Activated naive CD8-positive, alpha-beta T cell (primary cell): Measurements from ENCODE around the gene PCDH9.

ENCODE experiments used
- H3K27ac Mint-ChIP-seq: one replicate; pipeline ENCODE4 v1.8.0; 2021; ENCODE audit warnings: mixed read lengths
- H3K27me3 Mint-ChIP-seq: one replicate; pipeline ENCODE4 v1.8.0; 2021; ENCODE audit warnings: mixed read lengths
- H3K36me3 Mint-ChIP-seq: one replicate; pipeline ENCODE4 v1.8.0; 2021; ENCODE audit warnings: mixed read lengths
- H3K4me1 Mint-ChIP-seq: one replicate; pipeline ENCODE4 v1.8.0; 2021; ENCODE audit warnings: low read depth, mixed read lengths
- H3K4me3 Mint-ChIP-seq: one replicate; pipeline ENCODE4 v1.8.0; 2021; ENCODE audit warnings: mild to moderate bottlenecking, mixed read lengths
- H3K9me3 Mint-ChIP-seq: one replicate; pipeline ENCODE4 v1.8.0; 2021; ENCODE audit warnings: low read depth, mixed read lengths

PCDH9 gene

DNA sequence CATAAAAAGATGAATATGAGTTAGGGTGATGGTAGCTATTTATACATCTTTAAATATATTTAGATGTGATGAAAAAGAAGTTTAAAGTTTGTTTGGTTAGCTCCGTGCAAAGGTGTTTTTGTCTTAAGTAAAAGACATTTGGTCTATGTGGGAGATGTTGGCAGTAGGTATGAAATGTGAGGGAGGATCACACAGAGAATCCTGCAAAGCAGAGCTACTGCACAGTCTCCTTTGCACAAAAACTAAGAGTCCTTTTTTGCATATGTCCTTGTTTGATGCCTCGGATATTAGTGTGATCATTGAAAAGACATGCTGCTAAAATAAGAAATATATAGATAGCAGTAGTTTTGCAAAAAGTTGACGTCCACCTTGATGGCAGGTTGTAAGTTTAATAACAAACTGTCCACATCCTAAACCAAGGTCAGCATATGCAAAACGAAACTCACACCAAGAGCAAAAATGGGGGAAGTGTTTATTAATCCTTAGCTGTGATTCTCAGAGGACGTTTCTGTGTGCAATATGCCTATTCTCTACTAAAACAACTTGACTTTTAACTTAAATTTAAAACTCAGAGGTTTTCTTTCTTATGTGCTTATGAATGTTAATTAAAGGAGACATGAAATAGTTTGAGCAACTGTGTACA lies 870.1 kb downstream of the PCDH9 start:
- no peaks in the 10 kb centered on the region for H3K4me1 Mint-ChIP-seq
- H3K4me3 Mint-ChIP-seq = no peak overlapping the region
- H3K27ac Mint-ChIP-seq = no peak overlapping the region
- H3K27me3 Mint-ChIP-seq = no peaks in the 10 kb centered on the region
- no peaks in the 10 kb centered on the region for H3K36me3 Mint-ChIP-seq
- H3K9me3 Mint-ChIP-seq = no peaks in the 10 kb centered on the region

DNA sequence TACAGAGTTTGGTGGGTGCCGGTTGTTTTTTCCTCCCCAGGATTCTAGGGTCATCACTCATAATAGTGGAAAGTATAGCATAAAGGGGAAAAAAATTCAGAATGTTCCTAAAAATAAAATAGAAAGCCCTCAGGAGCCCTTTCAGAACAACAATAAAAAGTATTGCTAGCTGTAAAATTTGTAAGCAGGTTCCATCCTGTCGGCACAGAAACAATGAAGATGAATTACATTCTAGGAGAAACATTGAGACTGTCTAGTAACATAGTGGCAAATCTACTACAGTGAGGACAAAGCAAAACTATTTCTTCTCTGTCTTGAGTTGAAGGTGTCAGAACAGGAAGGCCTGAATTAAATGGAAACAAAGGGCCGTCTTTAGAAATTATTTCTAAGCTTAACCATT lies 870.7 kb downstream of the PCDH9 start:
- no peaks in the 10 kb centered on the region for H3K4me1 Mint-ChIP-seq
- H3K27ac Mint-ChIP-seq = no peak overlapping the region
- H3K4me3 Mint-ChIP-seq = no peak overlapping the region
- H3K27me3 Mint-ChIP-seq = no peaks in the 10 kb centered on the region
- H3K36me3 Mint-ChIP-seq = no peaks in the 10 kb centered on the region
- no peaks in the 10 kb centered on the region for H3K9me3 Mint-ChIP-seq

DNA sequence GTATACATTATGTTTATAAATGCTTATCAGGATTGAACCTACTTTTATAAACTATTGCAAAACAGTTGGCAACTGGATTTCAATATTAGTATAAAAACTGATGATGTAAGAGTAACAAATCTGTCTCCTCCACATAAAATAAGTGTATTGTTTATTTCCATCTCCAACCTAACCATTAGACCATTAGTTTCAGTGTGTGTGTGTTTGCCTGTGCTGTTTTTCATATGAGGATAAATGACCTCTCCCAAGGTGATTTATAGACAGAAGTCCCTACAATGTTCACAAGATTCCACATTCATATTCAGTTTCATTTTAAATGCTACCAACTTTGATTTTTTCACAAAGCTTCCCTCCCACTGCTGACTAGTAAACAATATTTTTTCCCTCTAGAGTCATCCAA lies 871.6 kb downstream of the PCDH9 start:
- Mint-ChIP-seq H3K4me1 (no peaks in the 10 kb centered on the region), H3K36me3 (no peaks in the 10 kb centered on the region), H3K9me3 (no peaks in the 10 kb centered on the region), H3K4me3 (no peak overlapping the region), H3K27me3 (no peaks in the 10 kb centered on the region), H3K27ac (no peak overlapping the region)

DNA sequence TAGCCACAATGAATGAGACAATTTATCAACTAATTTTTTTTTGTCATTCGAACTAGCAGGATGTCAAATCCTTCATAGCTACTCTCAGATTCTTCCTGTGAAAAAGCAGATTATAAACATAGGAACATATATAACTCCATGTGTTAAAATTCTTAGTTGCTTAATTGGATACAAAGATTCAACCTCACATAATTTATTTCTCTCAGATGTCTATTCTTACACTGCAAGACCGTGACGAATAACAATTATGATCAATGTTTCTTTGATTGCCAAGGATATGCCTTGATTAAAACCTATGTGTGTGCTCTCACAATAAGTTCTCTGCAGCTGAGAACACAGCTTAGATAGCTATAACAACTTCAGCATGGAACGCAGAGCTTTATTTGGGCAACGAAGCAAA lies 872.7 kb downstream of the PCDH9 start:
- Mint-ChIP-seq H3K36me3 (no peaks in the 10 kb centered on the region), H3K27me3 (no peaks in the 10 kb centered on the region), H3K4me3 (no peak overlapping the region), H3K27ac (no peak overlapping the region), H3K9me3 (no peaks in the 10 kb centered on the region), H3K4me1 (no peaks in the 10 kb centered on the region)

DNA sequence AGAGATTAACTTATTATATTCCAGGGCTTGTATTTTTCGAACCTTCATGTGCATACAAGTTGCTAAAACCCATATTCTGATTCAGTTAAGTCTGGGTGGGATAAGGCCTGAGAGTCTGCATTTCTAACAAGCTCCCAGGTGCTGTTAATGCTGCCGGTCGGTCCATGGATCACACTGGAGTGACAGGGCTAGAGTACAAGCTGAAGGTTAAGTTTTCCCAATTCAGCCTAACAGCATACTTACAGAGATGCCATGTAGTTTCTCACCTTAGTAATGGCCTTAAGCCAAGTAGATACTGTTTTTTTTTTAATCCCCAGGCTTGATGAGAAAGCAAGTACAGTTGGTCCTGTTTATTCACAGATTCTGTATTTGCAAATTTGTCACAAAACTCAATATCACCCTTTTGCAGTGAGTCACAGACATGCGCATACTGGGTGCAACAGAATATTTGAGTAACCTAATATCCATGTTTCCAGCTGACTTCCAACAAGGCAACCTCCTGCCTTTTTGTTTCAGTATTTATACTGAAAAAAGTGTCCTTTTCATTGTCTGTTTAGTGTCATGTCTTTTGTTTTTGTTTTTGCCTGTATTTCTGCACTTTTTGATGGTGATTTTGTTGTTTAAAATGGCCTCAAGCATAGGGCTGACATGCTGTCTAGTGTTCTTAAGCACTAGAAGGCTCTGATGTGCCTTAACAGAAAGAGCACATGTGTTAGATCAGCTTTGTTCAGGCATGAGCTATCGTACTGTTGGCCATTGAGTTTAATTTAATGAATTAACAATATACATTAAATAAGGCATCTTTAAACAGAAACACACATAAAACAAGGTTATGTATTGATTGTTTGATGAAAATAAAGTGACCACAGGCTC lies 875.0 kb downstream of the PCDH9 start:
- no peaks in the 10 kb centered on the region for H3K9me3 Mint-ChIP-seq
- H3K4me3 Mint-ChIP-seq = no peak overlapping the region
- H3K27me3 Mint-ChIP-seq = no peaks in the 10 kb centered on the region
- no peaks in the 10 kb centered on the region for H3K4me1 Mint-ChIP-seq
- no peak overlapping the region for H3K27ac Mint-ChIP-seq
- no peaks in the 10 kb centered on the region for H3K36me3 Mint-ChIP-seq

DNA sequence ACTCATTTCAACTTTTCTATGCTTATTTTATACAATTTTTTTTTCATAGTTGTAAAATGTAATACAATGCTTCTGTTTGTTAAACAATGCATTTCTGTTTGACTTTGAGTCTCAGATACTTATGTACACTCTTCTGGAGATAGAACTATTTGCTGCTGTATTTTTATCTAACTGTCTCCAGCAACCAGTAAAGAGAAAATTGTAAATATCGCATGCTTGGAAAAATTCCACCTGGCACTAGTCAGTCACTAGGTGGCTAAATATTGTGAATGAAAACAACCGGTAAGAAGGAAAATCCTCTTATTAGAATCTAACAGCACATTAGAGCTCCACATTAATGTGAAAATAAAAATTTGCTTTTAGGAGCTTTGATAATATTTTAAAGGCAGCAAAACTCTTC lies 876.5 kb downstream of the PCDH9 start:
- Mint-ChIP-seq H3K36me3 (no peaks in the 10 kb centered on the region), H3K27ac (no peak overlapping the region), H3K4me3 (no peak overlapping the region), H3K27me3 (no peaks in the 10 kb centered on the region), H3K9me3 (no peaks in the 10 kb centered on the region), H3K4me1 (no peaks in the 10 kb centered on the region)

DNA sequence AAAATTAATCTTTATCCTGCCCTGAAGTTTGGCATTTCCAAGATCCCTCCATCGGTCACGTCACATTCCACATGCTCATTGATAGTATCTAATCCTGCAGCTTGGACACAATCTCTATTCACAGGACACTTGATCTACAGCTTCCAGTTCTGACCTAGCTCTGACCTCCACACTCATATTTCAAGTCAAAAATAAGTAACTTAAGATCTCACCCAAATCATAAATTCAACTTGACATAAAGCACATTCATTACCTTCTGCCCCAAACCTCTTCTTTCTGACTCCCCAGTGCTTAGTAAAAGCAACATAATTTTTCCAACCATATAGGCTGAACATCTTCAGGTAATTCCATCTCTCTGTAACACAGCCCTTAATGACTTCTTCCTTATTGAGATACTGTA lies 880.2 kb downstream of the PCDH9 start:
- no peaks in the 10 kb centered on the region for H3K27me3 Mint-ChIP-seq
- H3K4me3 Mint-ChIP-seq = no peak overlapping the region
- H3K9me3 Mint-ChIP-seq = no peaks in the 10 kb centered on the region
- H3K36me3 Mint-ChIP-seq = no peaks in the 10 kb centered on the region
- H3K27ac Mint-ChIP-seq = no peak overlapping the region
- H3K4me1 Mint-ChIP-seq = no peaks in the 10 kb centered on the region

DNA sequence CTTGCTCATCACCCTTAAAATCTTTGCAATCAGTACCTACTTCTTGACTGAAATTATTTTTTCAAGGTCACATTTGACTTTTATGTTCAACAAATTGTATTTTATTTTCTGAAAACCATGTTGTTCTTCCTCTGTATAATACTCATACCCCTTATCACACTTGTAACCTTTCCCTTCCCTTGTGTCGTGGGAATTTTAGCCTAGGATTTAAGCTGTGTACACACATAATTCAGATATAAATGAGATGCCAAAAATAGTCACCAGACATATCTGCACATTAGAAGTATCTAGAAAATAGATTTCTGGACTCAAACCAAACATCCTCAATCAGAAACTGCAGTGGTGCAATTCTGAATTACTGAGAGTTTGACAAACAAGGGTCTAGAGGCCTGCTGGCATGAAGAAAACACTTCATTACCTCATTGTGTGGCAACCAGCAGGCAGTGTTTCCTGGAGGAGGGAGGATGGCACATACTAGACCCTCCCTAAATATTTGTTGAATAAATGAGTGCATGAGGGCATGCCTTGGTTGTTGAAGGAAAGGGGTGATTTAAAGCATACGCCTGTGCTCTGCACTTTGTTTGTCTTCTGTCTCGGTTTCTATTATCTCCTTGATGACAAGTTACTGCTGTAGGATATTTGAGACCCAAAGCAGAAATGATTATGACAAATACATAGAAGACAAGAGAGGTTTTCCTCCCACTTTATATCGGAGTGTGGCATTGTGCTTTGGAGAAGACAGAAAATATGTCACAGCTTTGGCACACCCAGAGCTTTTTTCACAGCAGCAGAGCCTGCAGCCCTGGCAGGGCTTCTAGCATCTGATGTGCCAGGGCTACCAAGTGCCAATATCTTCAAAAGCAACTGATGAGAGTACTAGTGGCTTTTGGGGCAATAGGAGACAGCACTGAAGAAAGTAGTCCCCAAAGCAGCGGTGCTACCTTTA lies 881.1 kb downstream of the PCDH9 start:
- H3K27ac Mint-ChIP-seq = no peak overlapping the region

DNA sequence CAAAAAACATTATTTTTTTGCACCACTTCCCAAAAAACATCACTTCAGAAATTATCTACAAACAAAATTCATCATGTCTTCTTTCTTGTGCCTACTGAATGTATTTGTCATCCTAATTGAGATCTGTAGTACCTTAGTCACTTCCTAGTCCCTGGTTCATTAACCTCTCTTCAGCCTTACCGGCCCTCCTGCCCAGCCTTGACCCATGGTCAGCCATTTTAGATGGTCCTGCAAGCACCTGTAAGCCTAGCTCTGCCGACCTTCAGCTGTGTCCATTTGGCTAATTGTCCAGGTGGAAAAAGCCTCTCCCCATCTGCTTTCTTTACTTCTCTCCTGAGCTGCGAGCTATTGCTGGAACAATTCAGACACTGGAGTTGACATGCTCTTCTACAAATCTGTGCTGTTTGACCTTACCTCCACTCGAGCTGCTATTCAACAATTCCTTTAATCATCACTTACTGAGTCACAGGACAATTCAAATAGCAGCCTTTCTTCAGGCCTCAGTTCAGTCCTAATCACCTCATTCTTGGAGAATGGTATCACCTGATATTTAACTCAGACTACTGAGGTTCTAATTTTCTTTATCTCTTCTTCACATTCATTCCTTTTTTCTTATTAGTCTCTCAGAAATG lies 882.5 kb downstream of the PCDH9 start:
- Mint-ChIP-seq H3K4me1 (no peaks in the 10 kb centered on the region), H3K9me3 (no peaks in the 10 kb centered on the region), H3K36me3 (no peaks in the 10 kb centered on the region), H3K27me3 (no peaks in the 10 kb centered on the region), H3K27ac (no peak overlapping the region), H3K4me3 (no peak overlapping the region)

More for the DNA sequence above, 881.1 kb downstream of the PCDH9 start:
- H3K4me3 Mint-ChIP-seq = no peak overlapping the region
- no peaks in the 10 kb centered on the region for H3K27me3 Mint-ChIP-seq
- H3K4me1 Mint-ChIP-seq = no peaks in the 10 kb centered on the region
- no peaks in the 10 kb centered on the region for H3K9me3 Mint-ChIP-seq
- no peaks in the 10 kb centered on the region for H3K36me3 Mint-ChIP-seq

DNA sequence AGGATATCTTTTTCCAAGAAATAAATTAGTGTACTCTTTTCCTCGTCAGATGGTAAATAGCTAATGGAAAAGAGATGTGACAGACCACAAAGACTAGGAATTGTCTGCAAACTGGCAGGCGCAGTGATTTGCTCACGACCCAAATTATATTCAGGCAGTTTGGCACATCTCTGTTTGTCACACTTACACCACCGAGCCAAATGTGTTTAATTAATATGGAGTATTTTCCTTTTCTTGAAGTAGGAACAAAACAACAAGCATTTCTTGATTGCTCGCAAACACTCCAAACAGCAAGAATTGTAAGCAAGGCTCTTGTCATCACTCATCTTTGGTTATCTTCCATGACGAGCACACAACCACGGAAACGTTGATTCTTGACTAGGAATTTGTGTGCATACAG lies 884.2 kb downstream of the PCDH9 start:
- H3K4me3 Mint-ChIP-seq = no peak overlapping the region
- H3K4me1 Mint-ChIP-seq = no peaks in the 10 kb centered on the region
- no peak overlapping the region for H3K27ac Mint-ChIP-seq
- H3K27me3 Mint-ChIP-seq = no peaks in the 10 kb centered on the region
- H3K36me3 Mint-ChIP-seq = no peaks in the 10 kb centered on the region
- no peaks in the 10 kb centered on the region for H3K9me3 Mint-ChIP-seq

DNA sequence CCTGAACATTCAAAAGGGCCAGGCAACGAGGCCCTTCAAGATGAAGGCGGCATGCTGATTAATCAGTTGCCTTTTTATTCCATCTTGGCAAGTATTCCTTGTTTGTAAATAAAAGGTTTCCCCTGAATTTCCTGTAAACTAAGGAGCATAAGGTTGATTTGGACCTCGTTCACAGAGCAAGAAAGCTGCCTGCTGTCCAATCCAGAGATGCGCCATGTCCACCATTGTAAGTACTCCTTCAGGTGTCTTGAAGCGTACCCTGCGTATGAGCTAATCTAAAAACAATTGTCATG lies 884.7 kb downstream of the PCDH9 start:
- H3K4me1 Mint-ChIP-seq = no peaks in the 10 kb centered on the region
- no peak overlapping the region for H3K27ac Mint-ChIP-seq
- no peaks in the 10 kb centered on the region for H3K36me3 Mint-ChIP-seq
- H3K9me3 Mint-ChIP-seq = no peaks in the 10 kb centered on the region
- H3K27me3 Mint-ChIP-seq = no peaks in the 10 kb centered on the region
- no peak overlapping the region for H3K4me3 Mint-ChIP-seq

DNA sequence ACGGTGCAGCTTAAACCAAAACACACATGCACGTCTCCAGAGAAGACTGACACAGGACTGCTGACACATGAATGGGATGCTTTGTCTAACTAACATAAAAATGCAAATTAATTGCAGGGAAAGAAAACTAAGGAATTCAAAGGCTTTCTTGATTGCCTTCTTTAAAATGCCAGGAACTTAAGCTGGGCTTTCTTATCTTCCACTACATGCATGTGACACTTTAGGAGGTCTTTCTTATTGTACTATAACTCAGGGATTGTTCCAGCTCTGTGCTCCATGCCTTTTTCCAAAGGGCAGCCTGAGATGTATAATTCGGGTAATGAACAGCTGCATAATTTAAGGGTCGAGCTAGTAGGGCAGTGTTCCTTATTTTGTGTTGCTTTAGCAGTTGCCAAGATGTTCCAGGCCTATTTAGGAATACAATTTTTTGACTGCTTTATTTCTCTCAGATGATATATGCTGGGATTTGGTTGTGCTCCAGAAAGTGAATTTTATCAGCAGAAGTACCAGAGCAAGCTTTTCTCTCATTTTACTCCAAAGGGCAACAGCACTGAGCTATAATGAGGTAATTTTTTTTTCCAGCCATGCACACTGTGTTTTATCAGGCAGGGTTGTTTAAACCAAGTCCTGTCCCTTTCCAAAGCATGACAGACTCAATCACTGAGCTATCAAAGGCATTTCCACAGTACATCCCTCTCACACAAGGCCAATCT lies 885.2 kb downstream of the PCDH9 start:
- Mint-ChIP-seq H3K4me3 (no peak overlapping the region), H3K36me3 (no peaks in the 10 kb centered on the region), H3K27ac (no peak overlapping the region)

DNA sequence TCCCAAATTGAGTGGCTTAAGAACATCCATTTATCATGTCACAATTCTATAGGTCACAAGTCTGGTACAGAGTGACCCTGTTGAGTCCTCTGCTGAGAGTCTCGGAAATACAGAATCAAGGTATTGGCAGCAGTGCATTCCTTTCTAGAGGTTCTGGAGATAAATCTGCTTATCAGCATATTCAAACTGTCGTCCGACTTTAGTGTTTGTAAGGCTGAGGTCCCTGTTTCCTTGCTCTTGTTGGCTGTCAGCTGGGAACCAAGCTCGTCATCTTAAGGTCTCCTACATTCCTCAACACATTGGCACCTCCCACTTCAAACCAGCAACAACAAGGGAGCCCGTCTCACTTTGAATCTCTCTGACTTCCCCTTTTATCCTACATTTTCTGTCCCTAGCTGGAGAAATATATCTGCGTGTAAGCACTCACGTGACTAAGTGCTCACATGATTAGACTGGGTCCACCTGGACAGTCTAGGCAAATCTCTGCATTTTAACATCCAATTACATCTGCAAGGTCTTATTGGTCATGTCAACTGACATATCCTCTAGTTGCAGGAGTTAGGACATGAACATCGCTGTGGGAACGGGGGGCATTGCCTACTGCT lies 886.8 kb downstream of the PCDH9 start:
- Mint-ChIP-seq H3K4me3 (no peak overlapping the region), H3K27me3 (no peaks in the 10 kb centered on the region), H3K27ac (no peak overlapping the region), H3K36me3 (no peaks in the 10 kb centered on the region), H3K9me3 (no peaks in the 10 kb centered on the region), H3K4me1 (no peaks in the 10 kb centered on the region)

More for the DNA sequence above, 885.2 kb downstream of the PCDH9 start:
- Mint-ChIP-seq H3K4me1 (no peaks in the 10 kb centered on the region), H3K9me3 (no peaks in the 10 kb centered on the region), H3K27me3 (no peaks in the 10 kb centered on the region)
